ENCODE results near the gene RXFP3.
"Not testable (repeated sequence)": the region's sequence is repeated elsewhere in the genome, so short reads cannot be mapped to it uniquely, and the experiment has no call there.

RXFP3 gene

DNA sequence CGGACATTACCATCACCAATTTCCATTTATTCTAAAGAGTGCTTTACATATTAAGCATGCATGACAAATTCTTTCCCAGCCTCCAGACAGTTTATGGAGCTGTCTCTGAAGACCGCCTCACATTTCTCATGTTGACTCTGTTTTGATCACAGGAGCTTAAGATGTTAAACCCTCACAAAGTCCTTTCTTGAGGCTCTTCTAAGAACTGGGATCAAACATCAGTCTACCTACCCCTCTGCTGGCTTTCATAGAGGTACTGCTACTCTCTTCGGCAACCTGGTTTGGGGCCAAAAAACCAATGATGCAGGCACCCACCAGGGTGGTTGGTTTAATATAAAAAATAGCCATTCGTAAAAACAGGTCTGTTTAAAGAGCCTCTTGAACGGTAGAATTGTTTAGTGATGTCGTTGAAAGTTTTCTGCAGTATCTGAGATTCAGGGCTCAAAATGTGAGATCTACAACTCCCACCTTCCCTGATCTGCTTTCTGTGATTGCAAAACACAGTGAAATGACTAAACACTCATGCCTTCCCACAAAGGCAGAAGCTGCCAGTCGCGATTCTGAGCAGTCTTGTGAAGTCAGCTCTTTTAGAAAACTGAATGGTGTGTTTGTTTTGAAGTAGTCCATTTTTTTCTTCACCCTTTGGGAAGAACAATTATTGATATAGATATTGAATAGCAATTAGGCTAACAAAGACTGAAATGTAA lies 3.5 kb downstream of the RXFP3 start:
- in situ Hi-C loops (cut with MboI; ENCODE audit: low pct_unique_long_range_greater_than_20kb, low sequenced_read_pairs, unreplicated experiment), result no loop called here
- TF ChIP-seq CTCF (IDR thresholded peaks at IDR 0.05; ENCODE audit: extremely low read depth, insufficient read depth, missing control alignments), result no peak
- DNase-seq (ENCODE audit: low spot score), result no peak

GRCh38 chr5:33941090-33941489 lies 4.9 kb downstream of the RXFP3 start:
- TF ChIP-seq CTCF (IDR thresholded peaks at IDR 0.05; ENCODE audit: extremely low read depth, insufficient read depth, missing control alignments), result no peak
- DNase-seq (ENCODE audit: low spot score), result no peak
- in situ Hi-C loops (cut with MboI; ENCODE audit: low pct_unique_long_range_greater_than_20kb, low sequenced_read_pairs, unreplicated experiment), result no loop called here

DNA sequence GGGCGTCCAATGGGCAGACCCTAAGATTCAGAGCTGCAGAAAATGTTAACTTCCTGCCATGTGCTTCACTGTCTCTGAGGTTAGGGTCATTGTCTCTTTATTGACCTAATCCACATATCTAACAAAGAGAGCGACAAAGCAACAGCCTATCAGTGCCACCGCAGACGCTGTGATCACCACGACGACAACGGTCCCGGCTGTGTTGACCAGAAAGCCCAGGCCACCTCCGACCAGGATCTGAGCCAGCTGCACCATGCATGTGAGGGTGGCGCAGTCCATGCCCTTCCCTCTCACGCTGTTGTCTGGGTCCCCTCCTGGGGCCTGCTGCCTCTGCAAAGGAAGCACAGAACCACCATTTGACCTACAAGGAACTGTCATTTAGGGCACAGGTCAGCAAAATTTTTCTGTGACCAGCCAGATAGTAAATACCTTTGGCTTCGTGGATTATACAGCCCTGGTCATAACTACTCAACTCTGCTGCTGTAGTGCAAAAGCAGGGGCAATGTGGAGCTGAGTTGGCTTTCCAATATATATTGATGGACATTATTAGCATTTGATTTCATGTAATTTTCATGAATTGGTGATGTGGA lies 8.5 kb downstream of the RXFP3 start:
- DNase-seq (ENCODE audit: low spot score), result no peak
- no peak for TF ChIP-seq CTCF (IDR thresholded peaks at IDR 0.05; ENCODE audit: extremely low read depth, insufficient read depth, missing control alignments)
- in situ Hi-C loops (cut with MboI; ENCODE audit: low pct_unique_long_range_greater_than_20kb, low sequenced_read_pairs, unreplicated experiment), result no loop called here

- not testable (repeated sequence) for DNase-seq (ENCODE audit: low spot score)
- in situ Hi-C loops (cut with MboI; ENCODE audit: low pct_unique_long_range_greater_than_20kb, low sequenced_read_pairs, unreplicated experiment), result loop anchor here (25.0 kb wide), 1 partner anchor 515 kb away; the partner anchor contains the start of gene TARS1
Observed at GRCh38 chr5:33952175-33952574, 16.0 kb downstream of the RXFP3 start.

DNA sequence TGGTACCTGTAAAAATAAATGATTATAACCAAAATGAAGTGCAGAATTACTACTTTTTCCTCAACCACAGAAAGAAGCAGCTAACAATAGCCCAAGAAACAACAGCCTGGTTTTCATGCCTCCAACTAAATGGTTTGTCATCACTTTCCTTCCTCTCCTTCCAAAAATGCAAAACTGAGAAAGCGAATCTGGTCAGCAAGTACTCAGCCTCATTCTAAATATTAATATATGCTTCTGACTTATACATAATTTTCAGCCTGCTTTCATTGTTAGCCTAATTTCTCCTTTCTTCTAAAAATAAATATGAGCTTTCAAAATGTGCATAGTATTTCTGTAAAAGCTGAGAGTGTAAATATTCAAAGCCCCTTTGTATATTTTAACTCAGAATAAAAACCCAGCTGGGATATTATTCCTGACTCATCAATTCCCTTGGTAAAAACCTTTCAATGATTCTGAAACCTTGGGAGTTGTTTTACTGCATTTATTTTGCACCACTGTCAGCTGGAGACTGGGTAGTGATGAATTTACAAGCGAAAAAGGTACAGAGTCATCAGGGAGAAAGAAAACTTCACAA lies 21.5 kb downstream of the RXFP3 start:
- in situ Hi-C loops (cut with MboI; ENCODE audit: low pct_unique_long_range_greater_than_20kb, low sequenced_read_pairs, unreplicated experiment), result loop anchor here (25.0 kb wide), 1 partner anchor 520 kb away; the partner anchor contains the start of gene TARS1
- DNase-seq (ENCODE audit: low spot score), result no peak
- TF ChIP-seq CTCF (IDR thresholded peaks at IDR 0.05; ENCODE audit: extremely low read depth, insufficient read depth, missing control alignments), result no peak

DNA sequence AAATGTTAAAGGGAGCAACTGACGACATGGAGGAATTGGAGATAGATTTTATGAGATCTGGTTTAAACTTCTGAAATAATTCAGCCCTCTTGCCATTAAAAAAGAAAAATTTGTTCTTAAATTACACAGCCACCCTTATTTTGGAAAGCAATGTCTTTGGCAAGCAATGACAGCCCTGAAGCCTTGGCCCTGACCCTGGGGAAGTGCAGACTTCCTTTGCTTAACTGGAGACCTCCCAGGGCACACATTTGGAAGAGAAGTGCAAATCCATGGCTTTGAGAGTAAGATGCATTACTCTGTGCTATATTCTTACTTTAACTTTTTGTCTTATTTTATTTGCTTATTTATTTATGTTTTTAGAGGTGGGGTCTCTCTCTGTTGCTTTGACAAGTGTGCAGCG lies 22.0 kb downstream of the RXFP3 start:
- in situ Hi-C loops (cut with MboI; ENCODE audit: low pct_unique_long_range_greater_than_20kb, low sequenced_read_pairs, unreplicated experiment), result loop anchor here (25.0 kb wide), 1 partner anchor 521 kb away; the partner anchor contains the start of gene TARS1
- TF ChIP-seq CTCF (IDR thresholded peaks at IDR 0.05; ENCODE audit: extremely low read depth, insufficient read depth, missing control alignments), result no peak
- no peak for DNase-seq (ENCODE audit: low spot score)
